ENCODE data around the gene CFAP206. TPM values are rescaled to one million over a fixed set of nuclear protein-coding genes. Genes with fewer than 3 reads are reported as not detected.

The CFAP206 gene
- total and polyA plus RNA-seq, 10 donors: 0.06 to 0.46 (median 0.16) TPM; not detected in 6

- H3K36me3 ChIP-seq: no peaks in the 10 kb centered on the region
- no peak overlapping the region for H3K4me3 ChIP-seq
- H3K27me3 ChIP-seq (replicated peaks in 1 of 7): no peaks in the 10 kb centered on the region
- no peak for TF ChIP-seq CTCF (IDR thresholded peaks at IDR 0.05 in 8 of 11, conservative IDR thresholded peaks at IDR 0.05 in 3 of 11)
- TF ChIP-seq POLR2A (IDR thresholded peaks at IDR 0.05): no peak
- TF ChIP-seq POLR2AphosphoS5 (IDR thresholded peaks at IDR 0.05): no peak
- 83 to 92% (median 90%) methylated on average over 5 of the region's 5 CpGs for WGBS, 5 donors
- no peak for DNase-seq
- H3K9me3 ChIP-seq: no peaks in the 10 kb centered on the region
- no peak overlapping the region for H3K27ac ChIP-seq
- H3K4me1 ChIP-seq: no peaks in the 10 kb centered on the region
- intact Hi-C loops (cut with DNase I; ENCODE audit: low total_unique reads): no loop called here
Observed at GRCh38 chr6:87431263-87431662, 23.5 kb downstream of the CFAP206 start.

- 15 to 34% (median 18%) methylated on average over 4 of the region's 4 CpGs for WGBS, 5 donors
- Histone ChIP-seq H3K4me1 (no peaks in the 10 kb centered on the region), H3K36me3 (no peaks in the 10 kb centered on the region), H3K4me3 (no peak overlapping the region), H3K27me3 (replicated peaks in 1 of 7) (no peaks in the 10 kb centered on the region), H3K9me3 (peaks cover 0 to 4% (median 0%) of the 10 kb centered on the region in 8 donors), H3K27ac (no peak overlapping the region)
- intact Hi-C loops (cut with DNase I; ENCODE audit: low total_unique reads): no loop called here
- TF ChIP-seq CTCF (IDR thresholded peaks at IDR 0.05 in 8 of 11, conservative IDR thresholded peaks at IDR 0.05 in 3 of 11) (no peak), POLR2AphosphoS5 (IDR thresholded peaks at IDR 0.05) (no peak), POLR2A (IDR thresholded peaks at IDR 0.05) (no peak)
- DNase-seq: no peak
Observed at GRCh38 chr6:87436435-87436834, 28.7 kb downstream of the CFAP206 start.

- Histone ChIP-seq H3K4me3 (no peak overlapping the region), H3K4me1 (no peaks in the 10 kb centered on the region), H3K36me3 (no peaks in the 10 kb centered on the region), H3K27ac (no peak overlapping the region), H3K27me3 (replicated peaks in 1 of 7) (peaks cover 0 to 3% (median 0%) of the 10 kb centered on the region in 7 donors), H3K9me3 (peaks cover 0 to 4% (median 0%) of the 10 kb centered on the region in 8 donors)
- TF ChIP-seq POLR2AphosphoS5 (IDR thresholded peaks at IDR 0.05): no peak
- no peak for TF ChIP-seq CTCF (IDR thresholded peaks at IDR 0.05 in 8 of 11, conservative IDR thresholded peaks at IDR 0.05 in 3 of 11)
- no peak for TF ChIP-seq POLR2A (IDR thresholded peaks at IDR 0.05)
- intact Hi-C loops (cut with DNase I; ENCODE audit: low total_unique reads): no loop called here
- 76 to 88% (median 82%) methylated on average over 5 of the region's 5 CpGs for WGBS, 5 donors
- no peak for DNase-seq
Observed at GRCh38 chr6:87441711-87442110, 33.9 kb downstream of the CFAP206 start.

- no peak for TF ChIP-seq POLR2AphosphoS5 (IDR thresholded peaks at IDR 0.05)
- TF ChIP-seq POLR2A (IDR thresholded peaks at IDR 0.05): no peak
- no peak for TF ChIP-seq CTCF (IDR thresholded peaks at IDR 0.05 in 8 of 11, conservative IDR thresholded peaks at IDR 0.05 in 3 of 11)
- Histone ChIP-seq H3K9me3 (no peaks in the 10 kb centered on the region), H3K27ac (no peak overlapping the region), H3K4me3 (no peak overlapping the region), H3K4me1 (no peaks in the 10 kb centered on the region), H3K36me3 (no peaks in the 10 kb centered on the region), H3K27me3 (replicated peaks in 1 of 7) (peaks cover 0 to 14% (median 0%) of the 10 kb centered on the region in 7 donors)
- 95 to 100% (median 98%) methylated on average over 2 of the region's 2 CpGs for WGBS, 5 donors
- intact Hi-C loops (cut with DNase I; ENCODE audit: low total_unique reads): no loop called here
- no peak for DNase-seq
Observed at GRCh38 chr6:87444362-87444761, 36.6 kb downstream of the CFAP206 start.

All from spleen (tissue), 11 donors.